Posterior vena cava (tissue), 2 donors: Measurements from ENCODE around the gene PITX2. TPM values are rescaled to one million over a fixed set of nuclear protein-coding genes. Genes with fewer than 3 reads are reported as not detected.
A peak's percentile ranks its signal among the peaks of the same experiment; 100 is the strongest.

Experiments used
- DNase-seq: peaks from one replicate; pipeline ENCODE4 v3.0.0-alpha.2; 2020; ENCODE audit warnings: low spot score
- intact Hi-C, 2 donors: fragments of 100-400 bp; cut with DNase I; formaldehyde crosslinking; loops; one replicate each; pipeline versions ENCODE4 v1.14.1 to v1.14.2; 2022 to 2023
- long read RNA-seq, 2 donors: library from polyadenylated mRNA; unstranded; transcript quantifications; one replicate each; pipeline ENCODE4 v2.0.0, GENCODE V29; 2020 to 2021
- total RNA-seq, 2 donors: library from RNA; stranded (reverse); fragmentation: NEBNext Ultra II Directional; extraction: Animal tissue kit (Norgen Biotek cat#: 25700); gene quantifications; one replicate each; pipeline ENCODE4 v1.2.1, GENCODE V29; 2021
- donor health status: DM: yes; HTN: yes; CAD: no.
- donor health status: DM: yes; HTN: yes; CAD: no.

Gene PITX2
- under 1 TPM; 0.19 to 0.43 TPM for total RNA-seq
- long read RNA-seq, donor 1: 0 reads
- long read RNA-seq, donor 2: 0 reads

- intact Hi-C loops: no loop called here
- peak; percentile 91 for DNase-seq
Observed at GRCh38 chr4:110622841-110623717, at the start of gene PITX2. Gene PITX2 (minus strand): TSS chr4:110623077. CDS start chr4:110622460, 617 bp downstream.

GRCh38 chr4:110671679-110672078 is 48.8 kb upstream of the PITX2 start:
- intact Hi-C loops: no loop called here
- no peak for DNase-seq

GRCh38 chr4:110669663-110670062 is 46.8 kb upstream of the PITX2 start:
- no peak for DNase-seq
- intact Hi-C loops: no loop called here

GRCh38 chr4:110668463-110669235 is 45.8 kb upstream of the PITX2 start:
- DNase-seq: no peak
- intact Hi-C loops: no loop called here

GRCh38 chr4:110667670-110668069 is 44.8 kb upstream of the PITX2 start:
- intact Hi-C loops: no loop called here
- DNase-seq: no peak

GRCh38 chr4:110666030-110666429 is 43.2 kb upstream of the PITX2 start:
- no peak for DNase-seq
- intact Hi-C loops: no loop called here

- intact Hi-C loops: no loop called here
- DNase-seq: no peak
Observed at GRCh38 chr4:110663738-110664444, 41.0 kb upstream of the PITX2 start.

GRCh38 chr4:110663206-110663605 is 40.3 kb upstream of the PITX2 start:
- no peak for DNase-seq
- intact Hi-C loops: no loop called here

GRCh38 chr4:110660755-110661154 is 37.9 kb upstream of the PITX2 start:
- DNase-seq: no peak
- intact Hi-C loops: no loop called here

- intact Hi-C loops: no loop called here
- DNase-seq: no peak
Observed at GRCh38 chr4:110654254-110654635, 31.4 kb upstream of the PITX2 start.

- intact Hi-C loops: no loop called here
Observed at GRCh38 chr4:110653321-110654253, 30.7 kb upstream of the PITX2 start.

GRCh38 chr4:110644008-110644407 is 21.1 kb upstream of the PITX2 start:
- intact Hi-C loops: no loop called here

More at GRCh38 chr4:110653321-110654253, 30.7 kb upstream of the PITX2 start:
- no peak for DNase-seq

GRCh38 chr4:110643096-110643495 is 20.2 kb upstream of the PITX2 start:
- intact Hi-C loops: no loop called here
- DNase-seq: no peak

More at GRCh38 chr4:110644008-110644407, 21.1 kb upstream of the PITX2 start:
- no peak for DNase-seq

- intact Hi-C loops: no loop called here
Observed at GRCh38 chr4:110641218-110641617, 18.3 kb upstream of the PITX2 start.

GRCh38 chr4:110640576-110640975 is 17.7 kb upstream of the PITX2 start:
- intact Hi-C loops: no loop called here
- no peak for DNase-seq

More at GRCh38 chr4:110641218-110641617, 18.3 kb upstream of the PITX2 start:
- no peak for DNase-seq

- no peak for DNase-seq
- intact Hi-C loops: no loop called here
Observed at GRCh38 chr4:110639207-110640090, 16.6 kb upstream of the PITX2 start.

GRCh38 chr4:110638089-110638746 is 15.3 kb upstream of the PITX2 start:
- DNase-seq: no peak
- intact Hi-C loops: no loop called here
